ENCODE data around the gene APOBEC3B.
"Not testable (repeated sequence)": the region's sequence is repeated elsewhere in the genome, so short reads cannot be mapped to it uniquely, and the experiment has no call there.

GRCh38 chr22:39031434-39032295, 49.5 kb downstream of the APOBEC3B start:
- TF ChIP-seq CTCF (IDR thresholded peaks at IDR 0.05; ENCODE audit: poor library complexity, severe bottlenecking); EP300 (conservative IDR thresholded peaks at IDR 0.05; ENCODE audit: poor library complexity, severe bottlenecking); RAD21 (conservative IDR thresholded peaks at IDR 0.05); EZH2 (IDR thresholded peaks at IDR 0.05; ENCODE audit: borderline replicate concordance, insufficient read depth, low read length, poor library complexity, severe bottlenecking); REST (IDR thresholded peaks at IDR 0.05; ENCODE audit: borderline replicate concordance); SMC3 (conservative IDR thresholded peaks at IDR 0.05; ENCODE audit: poor library complexity); MXI1 (conservative IDR thresholded peaks at IDR 0.05; ENCODE audit: poor library complexity, severe bottlenecking); POLR2AphosphoS5 (IDR thresholded peaks at IDR 0.05): not testable (repeated sequence)

Measured in neural cell (in vitro differentiated cells).